GM23338 (cell line): ENCODE data around the gene GAB1.

Experiments
- CREB1 ChIP-seq: fragments of 250-450 bp; sonication (Bioruptor Pico); IDR thresholded peaks from 2 replicates; pipeline ENCODE4 v1.5.0; 2020; ENCODE audit warnings: low read depth, mild to moderate bottlenecking, moderate library complexity
- CTCF ChIP-seq, 2 experiments: fragments of 200-600 bp in 1 of 2; sonication (generic) in 1 of 2; conservative IDR thresholded peaks; 2 replicates each; pipeline versions ENCODE4 v1.5.1 to v1.6.1; 2016 to 2017; ENCODE audit warnings: antibody characterized with exemption in 2 of 2, low read depth in 2 of 2, mild to moderate bottlenecking in 2 of 2, moderate library complexity in 1 of 2
- ETS1 ChIP-seq: IDR thresholded peaks from 2 replicates; pipeline ENCODE4 v1.6.1; 2016; ENCODE audit warnings: antibody characterized with exemption
- EZH2 ChIP-seq: fragments of 200-600 bp; sonication (generic); IDR thresholded peaks from one replicate; pipeline ENCODE4 v1.8.0; 2017; ENCODE audit warnings: antibody characterized with exemption, mild to moderate bottlenecking, low read depth; ENCODE audit not compliant: unreplicated experiment
- EZH2phosphoT487 ChIP-seq: fragments of 200-600 bp; sonication (generic); IDR thresholded peaks from one replicate; pipeline ENCODE4 v1.8.1; 2018; ENCODE audit warnings: antibody characterized with exemption; ENCODE audit not compliant: unreplicated experiment
- JUNB ChIP-seq: IDR thresholded peaks from one replicate; pipeline ENCODE4 v1.6.1; 2016; ENCODE audit warnings: antibody characterized with exemption; ENCODE audit not compliant: unreplicated experiment
- NANOG ChIP-seq: IDR thresholded peaks from 2 replicates; pipeline ENCODE4 v1.6.1; 2016; ENCODE audit warnings: antibody characterized with exemption, borderline replicate concordance
- POLR2AphosphoS5 ChIP-seq: IDR thresholded peaks from 2 replicates; pipeline ENCODE4 v1.6.1; 2016; ENCODE audit warnings: antibody characterized with exemption, low read depth
- REST ChIP-seq: IDR thresholded peaks from one replicate; pipeline ENCODE4 v1.6.1; 2018; ENCODE audit warnings: antibody characterized with exemption; ENCODE audit not compliant: unreplicated experiment
- ZNF331 ChIP-seq: fragments of 250-450 bp; sonication (Bioruptor Pico); IDR thresholded peaks from 2 replicates; pipeline ENCODE4 v1.5.0; 2020; ENCODE audit warnings: low read depth, mild to moderate bottlenecking, moderate library complexity

- TF ChIP-seq CREB1 (CRISPR knock-in tag) (no peak), JUNB (no peak), CTCF (conservative IDR thresholded peaks at IDR 0.05; ENCODE audit: low read depth in 2 of 2) (no peak), REST (no peak), EZH2phosphoT487 (no peak), POLR2AphosphoS5 (no peak), EZH2 (no peak), ETS1 (no peak), NANOG (no peak), ZNF331 (no peak)
Observed at GRCh38 chr4:143353797-143354196, 17.1 kb downstream of the GAB1 start.
